H9 (cell line): ENCODE data around the gene PLXNB2. TPM values are rescaled to one million over a fixed set of nuclear protein-coding genes. Genes with fewer than 3 reads are reported as not detected.

ENCODE experiments used
- DNase-seq: peaks from one replicate; pipeline ENCODE4 v3.0.0-alpha.2; 2017
- H2AFZ ChIP-seq: one replicate; pipeline ENCODE4 v1.6.1; 2013; ENCODE audit warnings: mild to moderate bottlenecking, low read length, control low read depth, moderate library complexity
- H2AK5ac ChIP-seq: 2 replicates; pipeline ENCODE4 v1.6.1; 2013; ENCODE audit warnings: low read length, control low read depth, mixed read lengths; ENCODE audit not compliant: insufficient read length
- H2BK120ac ChIP-seq: one replicate; pipeline ENCODE4 v1.6.1; 2013; ENCODE audit warnings: low read depth, mild to moderate bottlenecking, low read length, control low read depth, inconsistent platforms; ENCODE audit not compliant: poor library complexity, severe bottlenecking
- H2BK12ac ChIP-seq: 2 replicates; pipeline ENCODE4 v1.6.1; 2013; ENCODE audit warnings: low read length, control low read depth, mixed read lengths, low read depth; ENCODE audit not compliant: insufficient read length
- H2BK15ac ChIP-seq: 2 replicates; pipeline ENCODE4 v1.6.1; 2013; ENCODE audit warnings: low read depth, low read length, control low read depth
- H2BK20ac ChIP-seq: one replicate; pipeline ENCODE4 v1.6.1; 2013; ENCODE audit warnings: low read depth, mild to moderate bottlenecking, low read length, control low read depth, inconsistent platforms; ENCODE audit not compliant: poor library complexity, severe bottlenecking
- H2BK5ac ChIP-seq: 2 replicates; pipeline ENCODE4 v1.6.1; 2013; ENCODE audit warnings: low read length, control low read depth, mixed read lengths; ENCODE audit not compliant: insufficient read length
- H3K14ac ChIP-seq: 2 replicates; pipeline ENCODE4 v1.6.1; 2013; ENCODE audit warnings: low read length, control low read depth; ENCODE audit not compliant: insufficient read depth
- H3K18ac ChIP-seq: 2 replicates; pipeline ENCODE4 v1.6.1; 2013; ENCODE audit warnings: low read depth, mild to moderate bottlenecking, mixed read lengths, low read length, control low read depth; ENCODE audit not compliant: insufficient read length
- H3K23ac ChIP-seq: 2 replicates; pipeline ENCODE4 v1.6.1; 2013; ENCODE audit warnings: low read length, control low read depth, mixed read lengths, low read depth; ENCODE audit not compliant: insufficient read length
- H3K23me2 ChIP-seq: 2 replicates; pipeline ENCODE4 v1.6.1; 2013; ENCODE audit warnings: low read depth, mild to moderate bottlenecking, mixed read lengths, low read length, control low read depth; ENCODE audit not compliant: insufficient read length, poor library complexity, severe bottlenecking
- H3K27ac ChIP-seq: 2 replicates; pipeline ENCODE4 v1.5.1; 2013; ENCODE audit warnings: low read length, control low read depth, mixed read lengths, low read depth; ENCODE audit not compliant: insufficient read length
- H3K27me3 ChIP-seq: 2 replicates; pipeline ENCODE4 v1.6.1; 2013; ENCODE audit warnings: low read length, control low read depth, inconsistent platforms; ENCODE audit not compliant: insufficient read depth
- H3K4ac ChIP-seq: 2 replicates; pipeline ENCODE4 v1.6.1; 2013; ENCODE audit warnings: low read depth, mild to moderate bottlenecking, control low read depth, inconsistent platforms, low read length, moderate library complexity
- H3K4me1 ChIP-seq: 2 replicates; pipeline ENCODE4 v1.6.1; 2013; ENCODE audit warnings: low read length, control low read depth, inconsistent platforms; ENCODE audit not compliant: insufficient read depth
- H3K4me2 ChIP-seq: 2 replicates; pipeline ENCODE4 v1.6.1; 2013; ENCODE audit warnings: low read length, control low read depth, mixed read lengths; ENCODE audit not compliant: insufficient read length, insufficient read depth
- H3K56ac ChIP-seq: 2 replicates; pipeline ENCODE4 v1.6.1; 2013; ENCODE audit warnings: low read depth, mild to moderate bottlenecking, mixed read lengths, low read length, control low read depth; ENCODE audit not compliant: insufficient read length
- H3K79me1 ChIP-seq: 2 replicates; pipeline ENCODE4 v1.6.1; 2013; ENCODE audit warnings: low read depth, mild to moderate bottlenecking, moderate library complexity, low read length, control low read depth, inconsistent platforms; ENCODE audit not compliant: insufficient read depth, poor library complexity, severe bottlenecking
- H3K79me2 ChIP-seq: 2 replicates; pipeline ENCODE4 v1.6.1; 2013; ENCODE audit warnings: low read length, control low read depth, inconsistent platforms; ENCODE audit not compliant: insufficient read depth
- H3K9ac ChIP-seq: 2 replicates; pipeline ENCODE4 v1.6.1; 2013; ENCODE audit warnings: low read length, control low read depth, mixed read lengths; ENCODE audit not compliant: insufficient read length; ENCODE audit errors: extremely low read depth
- H3K9me3 ChIP-seq: one replicate; pipeline ENCODE4 v1.6.1; 2013; ENCODE audit warnings: low read depth, low read length, inconsistent platforms; ENCODE audit not compliant: control insufficient read depth
- H3T11ph ChIP-seq: one replicate; pipeline ENCODE4 v1.6.1; 2013; ENCODE audit warnings: mild to moderate bottlenecking, low read length, control low read depth, inconsistent platforms
- H4K20me1 ChIP-seq: one replicate; pipeline ENCODE4 v1.6.1; 2013; ENCODE audit not compliant: control insufficient read depth, insufficient read length, insufficient read depth
- H4K5ac ChIP-seq: 2 replicates; pipeline ENCODE4 v1.6.1; 2013; ENCODE audit warnings: low read depth, mild to moderate bottlenecking, mixed read lengths, low read length, control low read depth; ENCODE audit not compliant: insufficient read length
- H4K8ac ChIP-seq: replicated peaks from 2 replicates; pipeline ENCODE4 v1.6.1; 2013; ENCODE audit warnings: low read length, control low read depth, mixed read lengths, low read depth; ENCODE audit not compliant: insufficient read length
- H4K91ac ChIP-seq: 2 replicates; pipeline ENCODE4 v1.6.1; 2013; ENCODE audit warnings: low read depth, mild to moderate bottlenecking, moderate library complexity, mixed read lengths, low read length, control low read depth; ENCODE audit not compliant: insufficient read length
- H3K27ac Mint-ChIP-seq, 3 experiments: 2 replicates in 2 of 3; 3 replicates in 1 of 3; pipeline ENCODE4 v1.8.0; 2020 to 2021; ENCODE audit warnings: mixed read lengths in 3 of 3, mild to moderate bottlenecking in 1 of 3, moderate library complexity in 1 of 3
- H3K27me3 Mint-ChIP-seq: 2 replicates; pipeline ENCODE4 v1.8.0; 2021; ENCODE audit warnings: low read depth, mild to moderate bottlenecking, moderate library complexity, mixed read lengths
- H3K36me3 Mint-ChIP-seq, 3 experiments: 2 replicates in 2 of 3; 3 replicates in 1 of 3; pipeline ENCODE4 v1.8.0; 2020 to 2021; ENCODE audit warnings: low read depth in 3 of 3, mixed read lengths in 3 of 3; ENCODE audit not compliant: insufficient read depth in 1 of 3
- H3K4me1 Mint-ChIP-seq, 2 experiments: 2 replicates each; pipeline ENCODE4 v1.8.0; 2020; ENCODE audit warnings: mixed read lengths in 2 of 2
- H3K4me3 Mint-ChIP-seq, 2 experiments: 2 replicates in 1 of 2; 3 replicates in 1 of 2; pipeline ENCODE4 v1.8.0; 2020 to 2021; ENCODE audit warnings: mild to moderate bottlenecking in 2 of 2, mixed read lengths in 2 of 2, moderate library complexity in 1 of 2
- H3K9me3 Mint-ChIP-seq, 2 experiments: 2 replicates in 1 of 2; 3 replicates in 1 of 2; pipeline ENCODE4 v1.8.0; 2020; ENCODE audit warnings: mild to moderate bottlenecking in 2 of 2, mixed read lengths in 2 of 2, moderate library complexity in 1 of 2
- CTCF ChIP-seq: fragments of 200-600 bp; sonication (generic); conservative IDR thresholded peaks from 3 replicates; pipeline ENCODE4 v1.8.0; 2021; ENCODE audit warnings: antibody characterized with exemption, mild to moderate bottlenecking
- WGBS: extraction: QIAGEN DNeasy Blood & Tissue Kit; methylation state at CpG from one replicate; pipeline ENCODE4 v1.1.7; 2013; ENCODE audit warnings: missing lambda C conversion rate, low lambda C conversion rate, mixed read lengths; ENCODE audit not compliant: insufficient read length; ENCODE audit errors: extremely low coverage; 5-methylcytosine and 5-hydroxymethylcytosine counted together
- total RNA-seq: library from RNA; stranded (reverse); gene quantifications from 2 replicates; pipeline ENCODE4 v1.2.1, GENCODE V29; 2021

The PLXNB2 gene
- total RNA-seq, 1 experiment from 2014 or later = 87.6 TPM

GRCh38 chr22:50277761-50278160 lies 29.7 kb downstream of the PLXNB2 start:
- Histone ChIP-seq H3K27me3 (no peaks in the 10 kb centered on the region), H4K5ac (no peak overlapping the region), H3K9ac (no peak overlapping the region), H3K23ac (no peak overlapping the region), H3T11ph (no peak overlapping the region), H2AFZ (no peak overlapping the region), H3K4ac (no peak overlapping the region), H3K23me2 (no peaks in the 10 kb centered on the region), H3K79me1 (no peaks in the 10 kb centered on the region), H2BK20ac (no peak overlapping the region), H2BK12ac (no peak overlapping the region), H4K91ac (no peak overlapping the region), H3K79me2 (no peaks in the 10 kb centered on the region), H4K8ac (no peak overlapping the region), H4K20me1 (no peaks in the 10 kb centered on the region), H3K14ac (no peak overlapping the region), H2AK5ac (no peak overlapping the region), H3K18ac (no peak overlapping the region), H3K56ac (no peak overlapping the region), H3K9me3 (no peaks in the 10 kb centered on the region), H2BK5ac (no peak overlapping the region), H3K4me1 (no peaks in the 10 kb centered on the region), H3K27ac (no peak overlapping the region), H2BK15ac (no peak overlapping the region), H3K4me2 (no peak overlapping the region), H2BK120ac (no peak overlapping the region)
- Mint-ChIP-seq H3K4me3 (no peak overlapping the region; a peak in 1 of 5 replicates), H3K36me3 (peaks cover 41 to 70% (median 67%) of the 10 kb centered on the region in 3 experiments), H3K27ac (no peak overlapping the region), H3K4me1 (peaks cover 0 to 3% of the 10 kb centered on the region in 2 experiments; a peak in 1 of 4 replicates), H3K9me3 (peaks cover 8 to 13% of the 10 kb centered on the region in 2 experiments), H3K27me3 (peaks cover 5% of the 10 kb centered on the region)
- TF ChIP-seq CTCF = no peak
- WGBS = no CpG with 5 or more reads among the region's 25 CpGs
- DNase-seq = no peak
